Calu3 (cell line): ENCODE data around the gene FSTL5. TPM values are rescaled to one million over a fixed set of nuclear protein-coding genes. Genes with fewer than 3 reads are reported as not detected.
"Not testable (repeated sequence)": the region's sequence is repeated elsewhere in the genome, so short reads cannot be mapped to it uniquely, and the experiment has no call there.

Experiments
- Bru-seq: library from RNA; stranded (reverse); fragments of 400-500 nt; gene quantifications from one replicate; lab custom pipeline; 2021; lab: Mats Ljungman, UMichigan
- BruChase-seq, 2 experiments: library from RNA; stranded (reverse); fragments of 400-500 nt; gene quantifications; one replicate each; lab custom pipeline; 2021; lab: Mats Ljungman, UMichigan
- BruUV-seq: library from RNA; stranded (reverse); fragments of 400-500 nt; replicated peaks from 2 replicates; lab custom pipeline; 2021; lab: Mats Ljungman, UMichigan
- CTCF ChIA-PET: fragments of 300-600 bp; sonication (Branson Sonifier 250); formaldehyde crosslinking; loops from one replicate; lab custom pipeline; 2022; ENCODE audit warnings: antibody characterized with exemption; lab: Charles Lee
- DNase-seq: peaks from one replicate; pipeline ENCODE4 v3.0.0; 2022
- H3K27ac Mint-ChIP-seq: one replicate; pipeline ENCODE4 v1.8.0; 2022; ENCODE audit warnings: mixed read lengths; ENCODE audit not compliant: unreplicated experiment
- H3K27me3 Mint-ChIP-seq: one replicate; pipeline ENCODE4 v1.8.0; 2022; ENCODE audit warnings: mixed read lengths; ENCODE audit not compliant: unreplicated experiment
- H3K36me3 Mint-ChIP-seq: one replicate; pipeline ENCODE4 v1.8.0; 2022; ENCODE audit warnings: mild to moderate bottlenecking, moderate library complexity, mixed read lengths; ENCODE audit not compliant: insufficient read depth, unreplicated experiment
- H3K4me1 Mint-ChIP-seq: one replicate; pipeline ENCODE4 v1.8.0; 2022; ENCODE audit warnings: mild to moderate bottlenecking, low read depth, mixed read lengths; ENCODE audit not compliant: unreplicated experiment
- H3K4me3 Mint-ChIP-seq: one replicate; pipeline ENCODE4 v1.8.0; 2022; ENCODE audit warnings: mild to moderate bottlenecking, low read depth, moderate library complexity, mixed read lengths; ENCODE audit not compliant: unreplicated experiment
- H3K9me3 Mint-ChIP-seq: one replicate; pipeline ENCODE4 v1.8.0; 2022; ENCODE audit warnings: low read depth, mixed read lengths; ENCODE audit not compliant: unreplicated experiment
- intact Hi-C: fragments of 100-400 bp; cut with micrococcal nuclease; formaldehyde crosslinking; loops from one replicate; pipeline ENCODE4 v1.10.0; 2022; ENCODE audit not compliant: unreplicated experiment
- long read RNA-seq: library from polyadenylated mRNA; stranded (forward); transcript quantifications from one replicate; pipeline ENCODE4 v2.0.0, GENCODE V29; 2022
- total RNA-seq: library from RNA; stranded (reverse); gene quantifications from 2 replicates; pipeline ENCODE4 v1.2.3, GENCODE V29; 2022
- TF ChIP-seq, protein P1 (sequence below): fragments of 200-600 bp; IDR thresholded peaks from one replicate; pipeline ENCODE4 v1.8.0; 2022; ENCODE audit warnings: antibody characterized with exemption; ENCODE audit not compliant: unreplicated experiment

The FSTL5 gene
- not detected in 2 replicates for total RNA-seq
- percentile 1 among the genes with signal in this experiment for Bru-seq, nascent RNA
- percentile 1 among the genes with signal in this experiment for BruChase-seq, experiment 1, labeled RNA remaining after a 6-hour chase
- percentile 0 among the genes with signal in this experiment for BruChase-seq, experiment 2, labeled RNA remaining after a 2-hour chase
- long read RNA-seq = 0 reads

DNA sequence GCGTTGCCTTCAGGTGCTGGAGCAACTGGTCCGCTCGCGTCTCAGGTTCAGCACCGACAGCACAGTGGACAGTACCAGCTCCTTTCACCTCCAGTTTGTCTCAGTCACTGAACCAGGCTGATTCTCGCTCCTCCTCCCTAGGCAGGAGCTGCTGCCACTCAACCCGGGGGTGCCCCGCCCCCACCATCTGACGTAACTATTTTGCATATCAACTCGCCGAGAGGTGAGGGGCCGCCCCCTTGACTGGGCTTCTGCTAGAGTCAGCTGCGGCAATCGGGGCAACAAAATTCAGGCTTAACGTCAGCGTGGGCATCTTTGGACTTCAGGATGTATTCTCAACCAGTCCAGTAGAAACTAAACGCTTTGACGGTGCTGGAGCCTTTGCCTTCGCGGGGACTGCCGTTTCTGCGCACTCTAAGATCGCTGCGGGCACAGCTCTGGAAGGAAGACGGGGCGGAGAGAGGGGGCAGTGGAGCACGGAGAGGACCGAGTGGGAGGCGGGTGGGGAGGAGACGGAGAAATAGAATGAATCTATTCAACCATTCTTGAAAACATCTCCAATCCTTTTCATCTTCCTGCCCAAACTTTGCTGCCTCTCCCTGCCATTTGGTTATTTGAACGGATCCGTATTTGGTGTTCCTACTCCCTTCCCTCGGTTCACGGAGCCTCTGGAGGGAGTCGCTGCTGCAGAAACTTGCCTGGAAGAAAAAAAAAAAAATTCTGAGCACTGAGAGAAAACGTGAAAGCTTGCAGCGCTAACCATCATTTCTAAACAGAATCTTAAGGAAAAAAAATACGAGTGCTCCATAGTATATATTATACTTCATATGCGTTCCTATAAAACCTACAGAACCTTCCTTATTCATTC lies at the start of gene FSTL5:
Gene FSTL5, minus strand, starts transcription at position 109 of the 868 bp plus-strand sequence. CDS start 52,604 bp downstream, outside the sequence.
- intact Hi-C loops = loop anchor here (10.0 kb wide), 2 partner anchors 199 to 599 kb away; no protein-coding TSS in a partner anchor
- BruUV-seq = no TSS peak
- H3K4me3 Mint-ChIP-seq = no peak within 1 kb of the TSS
- no peaks in the 10 kb centered on the region for H3K36me3 Mint-ChIP-seq
- CTCF ChIA-PET = no interaction called here
- H3K27ac Mint-ChIP-seq = no peak within 1 kb of the TSS
- TF ChIP-seq, protein P1, sequence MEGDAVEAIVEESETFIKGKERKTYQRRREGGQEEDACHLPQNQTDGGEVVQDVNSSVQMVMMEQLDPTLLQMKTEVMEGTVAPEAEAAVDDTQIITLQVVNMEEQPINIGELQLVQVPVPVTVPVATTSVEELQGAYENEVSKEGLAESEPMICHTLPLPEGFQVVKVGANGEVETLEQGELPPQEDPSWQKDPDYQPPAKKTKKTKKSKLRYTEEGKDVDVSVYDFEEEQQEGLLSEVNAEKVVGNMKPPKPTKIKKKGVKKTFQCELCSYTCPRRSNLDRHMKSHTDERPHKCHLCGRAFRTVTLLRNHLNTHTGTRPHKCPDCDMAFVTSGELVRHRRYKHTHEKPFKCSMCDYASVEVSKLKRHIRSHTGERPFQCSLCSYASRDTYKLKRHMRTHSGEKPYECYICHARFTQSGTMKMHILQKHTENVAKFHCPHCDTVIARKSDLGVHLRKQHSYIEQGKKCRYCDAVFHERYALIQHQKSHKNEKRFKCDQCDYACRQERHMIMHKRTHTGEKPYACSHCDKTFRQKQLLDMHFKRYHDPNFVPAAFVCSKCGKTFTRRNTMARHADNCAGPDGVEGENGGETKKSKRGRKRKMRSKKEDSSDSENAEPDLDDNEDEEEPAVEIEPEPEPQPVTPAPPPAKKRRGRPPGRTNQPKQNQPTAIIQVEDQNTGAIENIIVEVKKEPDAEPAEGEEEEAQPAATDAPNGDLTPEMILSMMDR = no peak
- H3K4me1 Mint-ChIP-seq = no peaks in the 10 kb centered on the region
- DNase-seq = peak; percentile 4
- H3K27me3 Mint-ChIP-seq = no peaks in the 10 kb centered on the region
- H3K9me3 Mint-ChIP-seq = no peaks in the 10 kb centered on the region

DNA sequence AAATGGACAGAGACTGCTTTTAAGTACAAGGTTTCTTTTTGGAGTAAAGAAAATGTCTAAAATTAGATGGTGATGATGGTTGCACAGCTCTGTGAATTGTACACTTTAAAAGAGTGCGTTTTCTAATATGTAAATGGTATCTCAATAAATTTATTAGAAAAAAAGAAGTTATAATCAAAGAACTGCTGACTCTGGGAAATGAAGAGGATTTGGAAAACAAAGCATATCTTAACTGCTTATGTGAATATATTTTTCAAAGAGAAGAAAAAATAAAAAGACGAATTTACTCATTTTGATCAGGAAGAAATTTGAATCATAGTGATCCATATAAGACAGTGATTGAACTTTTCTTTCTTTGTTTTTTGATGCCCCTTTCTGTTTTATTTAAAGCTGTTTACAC lies 45.9 kb upstream of the FSTL5 start:
- no peak overlapping the region for H3K27ac Mint-ChIP-seq
- H3K36me3 Mint-ChIP-seq = no peaks in the 10 kb centered on the region
- CTCF ChIA-PET = no interaction called here
- no peaks in the 10 kb centered on the region for H3K4me1 Mint-ChIP-seq
- no peak overlapping the region for H3K4me3 Mint-ChIP-seq
- H3K27me3 Mint-ChIP-seq = no peaks in the 10 kb centered on the region
- H3K9me3 Mint-ChIP-seq = no peaks in the 10 kb centered on the region
- TF ChIP-seq, protein P1 = no peak
- DNase-seq = no peak
- intact Hi-C loops = no loop called here
- BruUV-seq = no TSS peak

DNA sequence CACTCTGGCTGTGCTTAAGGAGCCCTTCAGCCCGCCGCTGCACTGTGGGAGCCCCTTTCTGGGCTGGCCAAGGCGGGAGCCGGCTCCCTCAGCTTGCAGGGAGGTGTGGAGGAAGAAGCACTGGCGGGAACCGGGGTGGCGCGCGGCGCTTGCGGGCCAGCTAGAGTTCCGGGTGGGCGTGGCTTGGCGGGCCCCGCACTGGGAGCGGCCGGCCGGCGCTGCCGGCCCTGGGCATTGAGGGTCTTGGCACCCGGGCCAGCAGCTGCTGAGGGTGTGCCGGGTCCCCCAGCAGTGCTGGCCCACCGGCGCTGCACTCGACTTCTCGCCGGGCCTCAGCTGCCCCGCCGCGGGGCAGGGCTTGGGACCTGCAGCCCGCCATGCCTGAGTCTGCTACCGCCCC lies 39.7 kb upstream of the FSTL5 start:
- intact Hi-C loops, H3K27ac Mint-ChIP-seq, H3K27me3 Mint-ChIP-seq, H3K36me3 Mint-ChIP-seq, DNase-seq, H3K4me3 Mint-ChIP-seq, H3K4me1 Mint-ChIP-seq, CTCF ChIA-PET, H3K9me3 Mint-ChIP-seq, BruUV-seq: not testable (repeated sequence)

DNA sequence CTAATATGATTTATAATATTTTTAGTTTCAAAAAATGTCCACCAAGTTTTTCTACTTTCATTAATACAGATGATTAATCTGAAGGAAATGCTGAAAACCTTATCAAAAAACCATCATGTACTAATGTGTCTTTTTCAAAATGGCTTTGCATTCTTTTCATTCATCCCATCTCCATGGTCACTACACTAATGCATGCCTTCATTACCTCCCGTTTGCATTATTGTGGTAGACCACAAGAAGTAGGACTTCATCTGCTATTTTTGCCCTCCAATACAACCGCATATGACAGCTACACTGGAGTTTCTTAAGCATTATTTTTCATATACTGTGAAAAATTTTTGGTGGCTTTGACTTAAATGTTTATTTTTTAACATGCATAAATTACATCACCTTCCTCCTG lies 37.9 kb upstream of the FSTL5 start:
- TF ChIP-seq, protein P1 = no peak
- CTCF ChIA-PET = no interaction called here
- no peaks in the 10 kb centered on the region for H3K4me1 Mint-ChIP-seq
- BruUV-seq = no TSS peak
- H3K36me3 Mint-ChIP-seq = no peaks in the 10 kb centered on the region
- intact Hi-C loops = no loop called here
- DNase-seq = no peak
- peaks cover under 1% of the 10 kb centered on the region for H3K9me3 Mint-ChIP-seq
- no peak overlapping the region for H3K27ac Mint-ChIP-seq
- H3K4me3 Mint-ChIP-seq = no peak overlapping the region
- H3K27me3 Mint-ChIP-seq = no peaks in the 10 kb centered on the region
